Purkinje cell (primary cell): Measurements from ENCODE around the gene PSMC3. TPM values are rescaled to one million over a fixed set of nuclear protein-coding genes. Genes with fewer than 3 reads are reported as not detected.

Experiments
- polyA plus RNA-seq: library from polyadenylated mRNA; unstranded; fragments of >200 nt; fragmentation: Nextera tagmentation; gene quantifications from 2 replicates; pipeline ENCODE4 v1.2.1, GENCODE V29; 2014

The PSMC3 gene
- 72.9 and 74.2 TPM in 2 replicates for polyA plus RNA-seq

DNA sequence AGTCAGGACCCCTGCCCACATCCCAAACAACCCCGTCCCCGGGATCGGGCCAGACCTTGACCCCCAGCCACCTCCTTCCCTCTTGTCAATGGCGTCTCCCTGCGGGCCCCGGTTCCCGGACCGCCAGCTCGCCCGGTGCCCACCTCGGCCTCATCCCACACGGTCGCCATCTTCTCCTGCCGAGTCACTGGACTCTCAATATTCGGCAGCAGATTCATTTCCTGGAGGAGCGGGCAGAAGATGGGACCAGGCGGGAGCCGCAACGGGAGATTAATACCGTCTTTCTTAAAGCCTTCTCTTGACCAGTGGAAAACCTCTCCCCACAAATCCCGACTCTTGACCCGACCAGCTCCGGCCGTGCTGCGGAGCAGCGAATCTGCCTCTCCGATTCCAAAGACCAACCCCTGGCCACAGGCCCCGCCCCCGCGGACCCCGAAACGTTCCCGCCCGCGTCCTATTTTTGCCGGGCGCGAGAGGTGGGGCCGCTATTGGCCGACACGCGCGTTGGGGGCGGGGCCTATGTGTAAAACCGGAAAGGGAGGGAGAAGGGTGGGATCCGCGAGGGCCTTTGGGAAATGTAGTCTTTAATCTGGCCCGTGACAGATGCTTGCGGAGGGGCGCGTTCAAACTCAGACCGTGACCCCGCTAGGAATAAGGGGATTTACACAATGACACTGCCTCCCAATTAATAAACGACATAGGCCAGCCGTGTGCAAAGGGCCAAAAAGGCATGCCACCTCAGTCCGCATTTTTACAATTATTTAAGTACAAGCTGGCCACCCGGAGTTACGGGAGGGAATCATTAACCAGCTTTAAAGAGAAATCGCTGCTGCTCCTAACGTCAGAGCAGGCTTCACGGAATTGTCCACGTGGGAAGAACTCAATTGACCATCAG, at the start of gene PSMC3:
Gene PSMC3 (minus strand): TSS at position 378 of the 895 bp plus-strand sequence. CDS start 160 bp downstream, at position 218.

DNA sequence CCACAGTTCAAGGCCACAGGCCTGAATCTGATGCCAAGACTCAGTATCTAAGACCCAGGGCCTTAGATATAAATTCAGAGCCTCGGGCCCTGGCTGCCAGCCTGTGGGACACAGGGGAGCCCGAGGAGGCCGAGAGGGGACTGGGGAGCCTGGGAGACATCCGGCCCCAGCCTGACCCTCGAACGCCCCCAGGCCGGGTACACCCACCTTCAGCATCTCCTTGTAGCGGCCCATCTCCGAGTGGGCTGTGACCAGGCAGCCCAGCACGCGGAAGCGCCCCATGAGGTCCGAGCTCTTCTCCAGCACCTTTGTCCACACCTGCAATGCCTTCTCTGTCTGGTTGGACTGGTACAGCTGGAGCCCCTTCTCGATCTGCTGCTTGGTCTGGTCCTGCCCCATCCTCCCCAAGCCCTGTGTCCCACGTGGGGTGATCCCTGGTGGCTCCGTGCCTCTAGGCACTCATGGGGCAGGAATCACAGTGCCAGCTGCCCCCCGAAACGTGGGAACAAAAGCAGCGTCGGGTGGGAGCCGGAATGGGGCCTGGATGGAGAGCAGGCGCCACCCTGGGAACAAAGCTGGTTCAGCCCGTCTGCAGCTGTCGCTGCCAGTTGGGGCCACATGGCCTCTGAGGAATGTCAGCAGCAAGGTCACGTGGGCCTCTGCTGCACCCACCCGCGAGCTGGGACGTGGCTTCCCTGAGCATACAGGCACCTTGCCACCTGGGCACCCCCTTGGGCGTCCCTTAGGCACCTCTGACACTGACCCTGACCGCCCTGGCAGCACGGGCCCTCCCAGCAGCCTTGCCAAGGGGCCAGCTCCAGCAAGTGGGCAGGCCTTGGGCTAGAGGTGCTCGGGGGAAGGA, 22.6 kb upstream of the PSMC3 start, which contains the start of gene RAPSN:
Gene RAPSN (minus strand): TSS at position 571 of the 862 bp plus-strand sequence. CDS start 172 bp downstream, at position 399.

DNA sequence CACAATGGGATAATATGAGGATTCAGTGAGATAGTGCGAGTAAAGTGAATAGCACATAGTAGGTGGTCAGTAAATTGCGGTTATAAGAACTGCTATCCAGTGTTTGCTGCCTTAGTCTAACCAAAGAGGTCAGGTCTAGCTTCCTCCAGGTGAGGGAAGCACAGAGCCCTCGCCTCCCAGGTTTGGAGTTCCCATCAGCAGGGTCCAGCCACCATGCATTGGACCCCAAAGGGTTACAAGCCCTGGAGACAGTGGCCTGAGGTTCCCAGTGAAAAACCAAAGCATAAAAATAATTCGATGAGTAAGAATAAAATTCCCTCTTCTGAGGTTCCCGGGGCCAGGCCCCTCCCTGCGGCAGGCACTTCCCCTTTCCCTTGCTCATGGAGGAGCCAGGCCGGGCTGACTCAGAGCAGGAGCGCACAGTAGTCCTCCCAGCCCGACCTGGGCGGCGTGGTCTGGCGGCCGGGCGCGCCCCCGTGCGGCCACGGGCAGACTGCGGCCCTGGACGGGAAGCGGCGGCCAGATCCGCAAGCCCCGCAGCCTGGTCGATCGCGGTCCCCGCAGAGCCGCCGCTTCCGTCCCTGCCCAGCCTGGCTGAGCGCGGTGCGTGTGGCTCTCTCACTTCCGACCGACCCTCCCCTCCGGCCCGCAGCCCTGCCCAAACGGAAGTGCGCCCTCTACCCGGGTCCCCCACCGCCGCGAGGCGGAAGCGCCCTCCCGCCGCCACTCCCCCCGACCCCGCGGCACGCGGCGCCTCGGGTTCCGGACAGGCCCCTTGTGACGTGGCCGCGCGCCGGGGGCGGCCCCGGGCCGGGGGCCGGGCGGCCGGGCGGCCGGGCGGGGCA, 18.3 kb downstream of the PSMC3 start, which contains the start of gene SLC39A13:
Gene SLC39A13 (plus strand): TSS at position 845 of the 845 bp plus-strand sequence. CDS start 1,505 bp downstream, outside the sequence.

DNA sequence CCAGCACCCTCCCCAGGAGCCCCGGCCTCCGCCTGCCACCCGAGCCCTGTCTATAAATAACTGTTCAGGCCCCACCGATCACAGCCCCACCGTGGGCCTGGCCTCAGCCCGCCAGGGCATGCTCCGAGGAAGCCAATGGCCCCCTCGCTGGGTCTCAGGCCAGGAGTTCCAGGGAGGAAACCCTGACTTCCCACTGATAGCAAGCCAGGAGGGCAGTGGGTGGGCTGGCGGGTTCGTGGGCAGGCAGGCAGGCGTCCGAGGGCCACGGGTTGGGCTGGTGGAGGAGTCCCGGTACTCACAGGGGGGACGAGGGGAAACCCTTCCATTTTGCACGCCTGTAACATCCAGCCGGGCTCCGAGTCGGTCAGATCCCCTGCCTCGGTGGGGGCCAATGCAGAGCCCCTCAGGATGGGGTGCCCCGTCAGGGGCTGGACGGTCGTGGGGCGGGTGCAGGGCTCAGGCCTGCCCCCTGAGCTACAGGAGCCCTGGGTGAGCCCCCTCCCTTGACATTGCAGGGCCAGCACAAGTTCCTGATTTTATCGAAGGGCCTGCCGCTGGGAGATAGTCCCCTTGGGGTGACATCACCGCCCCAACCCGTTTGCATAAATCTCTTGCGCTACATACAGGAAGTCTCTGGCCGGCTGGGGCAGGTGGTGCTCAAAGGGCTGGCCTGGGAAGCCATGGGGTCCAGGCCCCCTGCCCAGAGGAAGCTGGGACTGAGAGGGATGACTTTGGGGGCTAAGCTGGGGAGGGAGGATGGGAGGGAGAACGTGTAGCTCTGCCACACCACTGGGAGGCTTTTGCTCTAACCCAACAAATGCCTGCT, 48.0 kb downstream of the PSMC3 start, which contains the start of gene SPI1:
Gene SPI1 (minus strand): TSS at position 538 of the 826 bp plus-strand sequence. CDS start 194 bp downstream, at position 344.

Other genes with a start within 250 kb of the PSMC3 start
- 26.6 and 29.3 TPM in 2 replicates for gene ARFGAP2, start 249.6 kb downstream of the PSMC3 start, polyA plus RNA-seq
- gene PACSIN3, start 240.0 kb downstream of the PSMC3 start, polyA plus RNA-seq = 0.38 TPM in 1 of 2 replicates, not detected in the other
- gene DDB2, start 211.5 kb downstream of the PSMC3 start, polyA plus RNA-seq = 1.1 and 7.8 TPM in 2 replicates
- 8.5 and 8.7 TPM in 2 replicates for gene ACP2, start 177.6 kb downstream of the PSMC3 start, polyA plus RNA-seq
- gene NR1H3, start 168.4 kb downstream of the PSMC3 start, polyA plus RNA-seq = 9.9 and 16.0 TPM in 2 replicates
- 7.9 and 10.7 TPM in 2 replicates for gene MADD, start 156.3 kb downstream of the PSMC3 start, polyA plus RNA-seq
- 0.08 TPM in 1 of 2 replicates, not detected in the other for gene MYBPC3, start 73.7 kb downstream of the PSMC3 start, polyA plus RNA-seq
- gene SPI1, start 47.9 kb downstream of the PSMC3 start, polyA plus RNA-seq = not detected in 2 replicates
- 1.6 and 2.9 TPM in 2 replicates for gene SLC39A13, start 17.8 kb downstream of the PSMC3 start, polyA plus RNA-seq
- not detected in 2 replicates for gene RAPSN, start 22.7 kb upstream of the PSMC3 start, polyA plus RNA-seq
- gene CELF1, start 126.7 kb upstream of the PSMC3 start, polyA plus RNA-seq = 36.5 and 38.6 TPM in 2 replicates
- gene PTPMT1, start 139.2 kb upstream of the PSMC3 start, polyA plus RNA-seq = 30.4 and 60.4 TPM in 2 replicates
- gene KBTBD4, start 152.5 kb upstream of the PSMC3 start, polyA plus RNA-seq = 0.62 and 8.9 TPM in 2 replicates
- 180 and 237 TPM in 2 replicates for gene NDUFS3, start 152.6 kb upstream of the PSMC3 start, polyA plus RNA-seq
- gene FAM180B, start 160.2 kb upstream of the PSMC3 start, polyA plus RNA-seq = not detected in 2 replicates
- 0.24 TPM in 2 replicates for gene C1QTNF4, start 168.0 kb upstream of the PSMC3 start, polyA plus RNA-seq
- gene MTCH2, start 216.1 kb upstream of the PSMC3 start, polyA plus RNA-seq = 125 and 127 TPM in 2 replicates